PFSK-1 (cell line): ENCODE data around the gene KIF5C.

Experiments used
- FOXP2 ChIP-seq: optimal IDR thresholded peaks from 2 replicates; pipeline ENCODE3; 2011; ENCODE audit warnings: borderline replicate concordance, control low read depth, inconsistent platforms; ENCODE audit not compliant: insufficient read depth; ENCODE audit errors: extremely low read length, extremely low read depth
- POLR2AphosphoS5 ChIP-seq: IDR thresholded peaks from 2 replicates; pipeline ENCODE4 v1.6.1; 2012; ENCODE audit warnings: low read depth, mild to moderate bottlenecking, control low read depth, low read length, moderate library complexity
- REST ChIP-seq, 2 experiments: IDR thresholded peaks; 2 replicates each; pipeline versions ENCODE4 v1.6.1 to v1.8.0; 2011 to 2012; ENCODE audit warnings: low read depth in 2 of 2, low read length in 2 of 2, control low read depth in 1 of 2, inconsistent platforms in 1 of 2, mild to moderate bottlenecking in 1 of 2, moderate library complexity in 1 of 2; ENCODE audit not compliant: insufficient read depth in 1 of 2
- SIN3A ChIP-seq: IDR thresholded peaks from 2 replicates; pipeline ENCODE4 v1.6.1; 2012; ENCODE audit warnings: mild to moderate bottlenecking, low read length, moderate library complexity, borderline replicate concordance; ENCODE audit not compliant: insufficient read depth
- TAF1 ChIP-seq: IDR thresholded peaks from 2 replicates; pipeline ENCODE4 v1.6.1; 2012; ENCODE audit warnings: low read length, control low read depth, borderline replicate concordance; ENCODE audit not compliant: insufficient read depth

KIF5C gene

DNA sequence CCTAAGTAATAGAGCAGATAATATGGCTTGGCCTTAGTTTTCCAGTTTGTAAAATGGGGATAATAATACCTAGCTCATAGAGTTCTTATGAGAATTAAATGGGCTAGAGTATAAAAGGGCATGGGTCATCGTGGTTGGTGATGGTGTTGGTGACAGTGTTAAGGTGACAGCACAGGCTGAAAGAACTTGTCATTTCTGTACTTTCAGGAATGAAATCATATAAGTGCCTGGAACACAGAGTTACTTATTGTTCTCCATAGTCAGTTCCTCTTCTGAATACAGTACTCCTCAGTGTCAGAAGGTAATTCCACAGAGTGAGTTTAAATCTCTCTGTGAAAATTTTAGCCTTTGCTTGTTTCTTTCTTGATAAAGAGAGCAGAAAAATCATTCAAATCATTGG is 42.4 kb downstream of the KIF5C start:
- TF ChIP-seq SIN3A = no peak

GRCh38 chr2:148918554-148918953 is 43.5 kb downstream of the KIF5C start:
- TF ChIP-seq REST (IDR thresholded peaks at IDR 0.05; ENCODE audit: insufficient read depth in 1 of 2, low read depth in 2 of 2, low read length in 2 of 2) (no peak), FOXP2 (no peak), POLR2AphosphoS5 (no peak), SIN3A (no peak), TAF1 (no peak)

GRCh38 chr2:148920559-148920958 is 45.5 kb downstream of the KIF5C start:
- TF ChIP-seq FOXP2 (no peak), TAF1 (no peak), REST (IDR thresholded peaks at IDR 0.05; ENCODE audit: insufficient read depth in 1 of 2, low read depth in 2 of 2, low read length in 2 of 2) (no peak), POLR2AphosphoS5 (no peak), SIN3A (no peak)

DNA sequence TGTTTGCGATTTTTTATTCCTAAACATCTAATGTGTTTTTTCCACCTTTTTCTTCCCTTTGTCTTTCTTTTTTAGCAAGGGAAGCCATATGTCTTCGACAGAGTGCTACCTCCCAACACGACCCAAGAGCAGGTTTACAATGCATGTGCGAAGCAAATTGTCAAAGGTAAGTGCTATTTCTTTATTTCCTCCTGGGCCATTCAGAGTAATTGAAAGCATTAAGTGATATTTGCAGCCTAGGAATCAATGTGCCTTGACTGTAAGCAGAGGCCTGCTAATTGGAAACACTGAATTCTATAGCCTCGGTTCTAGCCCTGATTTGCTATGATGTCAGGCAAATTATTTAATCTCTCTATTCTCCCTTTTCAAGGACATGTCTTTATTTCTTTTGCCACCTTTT is 47.0 kb downstream of the KIF5C start:
- no peak for TF ChIP-seq FOXP2
- no peak for TF ChIP-seq SIN3A
- TF ChIP-seq POLR2AphosphoS5 = no peak
- TF ChIP-seq REST (IDR thresholded peaks at IDR 0.05; ENCODE audit: insufficient read depth in 1 of 2, low read depth in 2 of 2, low read length in 2 of 2) = no peak
- TF ChIP-seq TAF1 = no peak

- no peak for TF ChIP-seq REST (IDR thresholded peaks at IDR 0.05; ENCODE audit: insufficient read depth in 1 of 2, low read depth in 2 of 2, low read length in 2 of 2)
- TF ChIP-seq TAF1 = no peak
- no peak for TF ChIP-seq SIN3A
- TF ChIP-seq POLR2AphosphoS5 = no peak
- no peak for TF ChIP-seq FOXP2
Observed at GRCh38 chr2:148922776-148923475, 47.9 kb downstream of the KIF5C start.
